Measurements from ENCODE around the gene OR52D1.

- TF ChIP-seq CTCF (IDR thresholded peaks at IDR 0.05): no peak
- no peak for TF ChIP-seq POLR2AphosphoS5 (IDR thresholded peaks at IDR 0.05)
- TF ChIP-seq POLR2A (IDR thresholded peaks at IDR 0.05): no peak
Measured at GRCh38 chr11:5522308-5522707, 33.8 kb downstream of the OR52D1 start.
